Lower leg skin (tissue), 4 donors: ENCODE measurements around the gene GBE1. TPM values are rescaled to one million over a fixed set of nuclear protein-coding genes. Genes with fewer than 3 reads are reported as not detected.

Source experiments
- DNase-seq, 2 donors: peaks; one replicate each; pipeline ENCODE4 v3.0.0-alpha.2; 2019; ENCODE audit warnings: low spot score in 2 of 2
- H3K4me3 ChIP-seq: fragments of 200-600 bp; sonication (generic); 2 replicates; pipeline ENCODE4 v1.5.1; 2017; ENCODE audit warnings: mild to moderate bottlenecking, low read depth; ENCODE audit not compliant: poor library complexity, severe bottlenecking
- CTCF ChIP-seq, 3 donors: fragments of 450-650 bp; IDR thresholded peaks; one replicate each; pipeline ENCODE4 v1.5.1; 2016; ENCODE audit warnings: antibody characterized with exemption in 3 of 3, mild to moderate bottlenecking in 3 of 3, moderate library complexity in 2 of 3
- POLR2A ChIP-seq, 2 donors: fragments of 450-650 bp; IDR thresholded peaks; one replicate each; pipeline ENCODE4 v1.6.1; 2016 to 2017; ENCODE audit warnings: antibody characterized with exemption in 2 of 2, mild to moderate bottlenecking in 1 of 2, moderate library complexity in 1 of 2
- WGBS, 2 donors: methylation state at CpG; one replicate each; pipeline ENCODE4 v1.1.5; 2018; 5-methylcytosine and 5-hydroxymethylcytosine counted together
- intact Hi-C: fragments of 100-400 bp; cut with DNase I; formaldehyde crosslinking; loops from one replicate; pipeline ENCODE4 v1.15.0; 2023; ENCODE audit warnings: low total_unique reads
- total RNA-seq, 4 donors: library from RNA; depleted of rRNA; stranded (reverse); fragments of >200 nt; gene quantifications; one replicate each; pipeline ENCODE4 v1.1.0, GENCODE V29; 2016

The GBE1 gene
- total RNA-seq, 4 donors from 2014 or later, result 13.5 to 21.7 (median 15.8) TPM

- H3K4me3 ChIP-seq, result no peak overlapping the region
- intact Hi-C loops, result no loop called here
- whole genome bisulfite sequencing, 2 donors, result 91% methylated on average over 2 of the region's 2 CpGs
- no peak for TF ChIP-seq CTCF (IDR thresholded peaks at IDR 0.05)
- no peak for TF ChIP-seq POLR2A (IDR thresholded peaks at IDR 0.05)
- no peak for DNase-seq
Measured at GRCh38 chr3:81579744-81580143, 181.7 kb downstream of the GBE1 start.

GRCh38 chr3:81572201-81572756, 189.2 kb downstream of the GBE1 start:
- no peak for TF ChIP-seq CTCF (IDR thresholded peaks at IDR 0.05)
- TF ChIP-seq POLR2A (IDR thresholded peaks at IDR 0.05), result no peak
- intact Hi-C loops, result no loop called here
- DNase-seq, result no peak
- WGBS, 2 donors, result 93 to 100% methylated on average over 1 of the region's 1 CpG
- H3K4me3 ChIP-seq, result no peak overlapping the region

- WGBS, 2 donors, result 78 to 87% methylated on average over 5 of the region's 5 CpGs
- H3K4me3 ChIP-seq, result no peak overlapping the region
- no peak for DNase-seq
- intact Hi-C loops, result no loop called here
- TF ChIP-seq POLR2A (IDR thresholded peaks at IDR 0.05), result no peak
- TF ChIP-seq CTCF (IDR thresholded peaks at IDR 0.05), result no peak
Measured at GRCh38 chr3:81568378-81568777, 193.1 kb downstream of the GBE1 start.

- TF ChIP-seq CTCF (IDR thresholded peaks at IDR 0.05) (no peak), POLR2A (IDR thresholded peaks at IDR 0.05) (no peak)
- intact Hi-C loops, result no loop called here
- no peak for DNase-seq
- H3K4me3 ChIP-seq, result no peak overlapping the region
- WGBS, 2 donors, result 61 to 89% methylated on average over 2 of the region's 2 CpGs
Measured at GRCh38 chr3:81565041-81565440, 196.4 kb downstream of the GBE1 start.

GRCh38 chr3:81558106-81558505, 203.3 kb downstream of the GBE1 start:
- no peak overlapping the region for H3K4me3 ChIP-seq
- 0 to 59% methylated on average over 1 of the region's 1 CpG for WGBS, 2 donors
- intact Hi-C loops, result no loop called here
- DNase-seq, result no peak
- TF ChIP-seq POLR2A (IDR thresholded peaks at IDR 0.05) (no peak), CTCF (IDR thresholded peaks at IDR 0.05) (no peak)

- no peak for TF ChIP-seq POLR2A (IDR thresholded peaks at IDR 0.05)
- TF ChIP-seq CTCF (IDR thresholded peaks at IDR 0.05), result no peak
- DNase-seq, result no peak
- intact Hi-C loops, result no loop called here
- WGBS, 2 donors, result 79 to 84% methylated on average over 2 of the region's 2 CpGs
- no peak overlapping the region for H3K4me3 ChIP-seq
Measured at GRCh38 chr3:81554801-81555200, 206.6 kb downstream of the GBE1 start.
